Measurements from ENCODE around the gene TRIL.

DNA sequence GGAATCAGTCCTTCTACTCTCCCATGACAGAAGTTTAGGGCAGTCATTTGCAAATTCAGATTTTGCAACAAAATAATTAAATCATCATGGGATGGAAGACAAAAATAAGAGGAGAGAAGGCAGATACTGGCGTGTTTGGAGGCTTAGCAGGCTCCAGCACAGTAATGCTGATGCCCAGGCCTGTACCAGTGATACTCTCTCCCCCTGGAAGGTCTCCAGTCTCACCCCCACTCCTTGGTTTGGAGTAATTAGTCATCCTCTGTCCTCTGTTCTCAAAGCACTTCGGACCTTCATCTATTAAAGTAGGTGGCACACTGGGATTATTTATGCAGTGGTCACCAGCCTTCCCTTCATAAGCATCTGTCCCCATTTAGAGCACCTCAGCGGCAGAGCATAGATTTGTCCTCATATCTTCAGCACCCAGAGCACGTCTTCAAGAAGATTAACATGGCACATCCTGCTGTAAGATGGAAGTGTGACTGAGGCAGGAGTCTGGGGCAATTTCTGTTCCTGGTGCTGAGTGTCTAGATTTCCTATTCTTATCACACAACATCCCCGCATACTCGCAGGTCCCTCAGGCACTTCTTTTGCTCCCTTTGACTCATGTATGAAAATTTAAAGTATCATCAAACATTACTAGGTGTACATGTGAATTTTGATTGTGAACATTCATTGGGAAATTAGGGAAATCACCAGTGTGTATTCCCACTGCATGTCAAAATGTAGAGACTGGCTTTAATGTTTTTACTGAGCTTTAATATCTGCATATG, 31.3 kb upstream of the TRIL start:
- TF ChIP-seq ZNF114 (CRISPR knock-in tag; IDR thresholded peaks at IDR 0.05) (no peak), EZH2phosphoT487 (IDR thresholded peaks at IDR 0.05; ENCODE audit: unreplicated experiment) (no peak), CREB1 (CRISPR knock-in tag; IDR thresholded peaks at IDR 0.05; ENCODE audit: low read depth) (no peak), POLR2AphosphoS5 (IDR thresholded peaks at IDR 0.05; ENCODE audit: low read depth) (no peak), EZH2 (IDR thresholded peaks at IDR 0.05; ENCODE audit: low read depth, unreplicated experiment) (no peak), JUNB (IDR thresholded peaks at IDR 0.05; ENCODE audit: unreplicated experiment) (no peak), STAT1 (IDR thresholded peaks at IDR 0.05; ENCODE audit: unreplicated experiment) (no peak)
- TF ChIP-seq, protein P1, sequence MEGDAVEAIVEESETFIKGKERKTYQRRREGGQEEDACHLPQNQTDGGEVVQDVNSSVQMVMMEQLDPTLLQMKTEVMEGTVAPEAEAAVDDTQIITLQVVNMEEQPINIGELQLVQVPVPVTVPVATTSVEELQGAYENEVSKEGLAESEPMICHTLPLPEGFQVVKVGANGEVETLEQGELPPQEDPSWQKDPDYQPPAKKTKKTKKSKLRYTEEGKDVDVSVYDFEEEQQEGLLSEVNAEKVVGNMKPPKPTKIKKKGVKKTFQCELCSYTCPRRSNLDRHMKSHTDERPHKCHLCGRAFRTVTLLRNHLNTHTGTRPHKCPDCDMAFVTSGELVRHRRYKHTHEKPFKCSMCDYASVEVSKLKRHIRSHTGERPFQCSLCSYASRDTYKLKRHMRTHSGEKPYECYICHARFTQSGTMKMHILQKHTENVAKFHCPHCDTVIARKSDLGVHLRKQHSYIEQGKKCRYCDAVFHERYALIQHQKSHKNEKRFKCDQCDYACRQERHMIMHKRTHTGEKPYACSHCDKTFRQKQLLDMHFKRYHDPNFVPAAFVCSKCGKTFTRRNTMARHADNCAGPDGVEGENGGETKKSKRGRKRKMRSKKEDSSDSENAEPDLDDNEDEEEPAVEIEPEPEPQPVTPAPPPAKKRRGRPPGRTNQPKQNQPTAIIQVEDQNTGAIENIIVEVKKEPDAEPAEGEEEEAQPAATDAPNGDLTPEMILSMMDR (conservative IDR thresholded peaks at IDR 0.05; ENCODE audit: low read depth in 2 of 2) = no peak

Measured in GM23338 (cell line).